HG03066 (cell line): Measurements from ENCODE around the gene SERINC5.
A peak's percentile ranks its signal among the peaks of the same experiment; 100 is the strongest.

Experiments
- ATAC-seq: cut with Tn5 transposase; IDR thresholded peaks from one replicate; pipeline ENCODE4 v1.9.1; 2021; ENCODE audit warnings: low read depth; ENCODE audit not compliant: unreplicated experiment

The SERINC5 gene

GRCh38 chr5:80255431-80255810 is 427 bp downstream of the SERINC5 start:
- ATAC-seq = peak; percentile 30

- peak; percentile 0 for ATAC-seq
Measured at GRCh38 chr5:80254767-80255430, 949 bp downstream of the SERINC5 start.

GRCh38 chr5:80251636-80252035 is 4.2 kb downstream of the SERINC5 start:
- no peak for ATAC-seq

- ATAC-seq = no peak
Measured at GRCh38 chr5:80250801-80251200, 5.0 kb downstream of the SERINC5 start.

- ATAC-seq = no peak
Measured at GRCh38 chr5:80249901-80250300, 5.9 kb downstream of the SERINC5 start.

- ATAC-seq = no peak
Measured at GRCh38 chr5:80248378-80248777, 7.5 kb downstream of the SERINC5 start.

GRCh38 chr5:80246995-80247729 is 8.7 kb downstream of the SERINC5 start:
- ATAC-seq = peak; percentile 90

GRCh38 chr5:80246001-80246758 is 9.7 kb downstream of the SERINC5 start:
- no peak for ATAC-seq

- no peak for ATAC-seq
Measured at GRCh38 chr5:80243567-80243966, 12.3 kb downstream of the SERINC5 start.

GRCh38 chr5:80242849-80243248 is 13.0 kb downstream of the SERINC5 start:
- no peak for ATAC-seq

- ATAC-seq = no peak
Measured at GRCh38 chr5:80240368-80240986, 15.4 kb downstream of the SERINC5 start.

- ATAC-seq = no peak
Measured at GRCh38 chr5:80239680-80240367, 16.0 kb downstream of the SERINC5 start.

GRCh38 chr5:80238778-80239679 is 16.8 kb downstream of the SERINC5 start:
- ATAC-seq = no peak

GRCh38 chr5:80238097-80238496 is 17.8 kb downstream of the SERINC5 start:
- no peak for ATAC-seq

GRCh38 chr5:80237243-80237642 is 18.6 kb downstream of the SERINC5 start:
- no peak for ATAC-seq

- no peak for ATAC-seq
Measured at GRCh38 chr5:80234116-80234948, 21.5 kb downstream of the SERINC5 start.

GRCh38 chr5:80231693-80232092 is 24.2 kb downstream of the SERINC5 start:
- no peak for ATAC-seq

GRCh38 chr5:80231243-80231642 is 24.6 kb downstream of the SERINC5 start:
- no peak for ATAC-seq
